A549 (cell line): Measurements from ENCODE around the gene CLDN34. TPM values are rescaled to one million over a fixed set of nuclear protein-coding genes. Genes with fewer than 3 reads are reported as not detected.

Experiments
- ATAC-seq, 2 experiments: fragments of 200-7000 bp in 1 of 2; fragments of >200 bp in 1 of 2; cut with Nextera tagmentation in 1 of 2; cut with Tn5 transposase in 1 of 2; 3 replicates each; pipeline versions ENCODE4 v1.8.0 to v1.9.1; 2018 to 2020; ENCODE audit warnings: mild to moderate bottlenecking in 1 of 2, moderate library complexity in 1 of 2
- CTCF ChIA-PET: fragments of 300-600 bp; sonication (Branson Sonifier 250); formaldehyde crosslinking; extraction: SDS; loops from one replicate; lab custom pipeline; 2021; ENCODE audit warnings: antibody characterized with exemption, inconsistent platforms; lab: Yijun Ruan, JAX
- POLR2A ChIA-PET: fragments of 350-600 bp; formaldehyde crosslinking; extraction: SDS; loops from one replicate; lab custom pipeline; 2021; ENCODE audit warnings: antibody characterized with exemption, inconsistent platforms; lab: Yijun Ruan, JAX
- DNase-seq, 2 experiments: peaks; one replicate each; pipeline versions ENCODE4 v3.0.0 to v3.0.0-alpha.2; 2011 to 2016; ENCODE audit warnings: low read depth in 1 of 2, low spot score in 1 of 2
- FAIRE-seq: peaks from 2 replicates; lab custom pipeline; 2011; peaks lifted over from hg19 to GRCh38; lab: Jason Lieb, UNC
- H3K27ac ChIP-seq, 2 experiments: fragments of >200 bp; sonication (Bioruptor Twin); formaldehyde crosslinking; 3 replicates each; pipeline ENCODE4 v1.5.1; 2016 to 2017
- H3K4me1 ChIP-seq: fragments of >200 bp; sonication (Bioruptor Twin); formaldehyde crosslinking; 3 replicates; pipeline ENCODE4 v1.6.1; 2016
- H3K4me2 ChIP-seq: fragments of >200 bp; sonication (Bioruptor Twin); formaldehyde crosslinking; 3 replicates; pipeline ENCODE4 v1.6.1; 2016
- H3K4me3 ChIP-seq: fragments of >200 bp; sonication (Bioruptor Twin); formaldehyde crosslinking; 3 replicates; pipeline ENCODE4 v1.5.1; 2016
- H3K9me3 ChIP-seq: fragments of >200 bp; sonication (Bioruptor Twin); formaldehyde crosslinking; 3 replicates; pipeline ENCODE4 v1.6.1; 2016
- CEBPB ChIP-seq, 2 experiments: fragments of >200 bp in 1 of 2; sonication (Bioruptor Twin) in 1 of 2; formaldehyde crosslinking in 1 of 2; IDR thresholded peaks; 2 replicates each; pipeline ENCODE4 v1.6.1; 2012 to 2016
- CTCF ChIP-seq: fragments of >200 bp; sonication (Bioruptor Twin); formaldehyde crosslinking; IDR thresholded peaks from 3 replicates; pipeline ENCODE4 v1.5.1; 2016
- E2F6 ChIP-seq: IDR thresholded peaks from 2 replicates; pipeline ENCODE4 v1.6.1; 2012; ENCODE audit warnings: low read depth, borderline replicate concordance
- FOXS1 ChIP-seq: fragments of 250-450 bp; sonication (Bioruptor Pico); IDR thresholded peaks from 2 replicates; pipeline ENCODE4 v1.5.0; 2020; ENCODE audit warnings: mild to moderate bottlenecking, moderate library complexity
- GATA3 ChIP-seq: IDR thresholded peaks from 2 replicates; pipeline ENCODE4 v1.6.1; 2012; ENCODE audit warnings: borderline replicate concordance
- HDAC2 ChIP-seq: fragments of 200-600 bp; sonication (generic); IDR thresholded peaks from 2 replicates; pipeline ENCODE4 v1.6.1; 2016
- HMGXB4 ChIP-seq: fragments of 250-450 bp; sonication (Bioruptor Pico); IDR thresholded peaks from 2 replicates; pipeline ENCODE4 v1.5.0; 2021; ENCODE audit warnings: mild to moderate bottlenecking, moderate library complexity, borderline replicate concordance
- HOXA7 ChIP-seq: fragments of 250-450 bp; sonication (Bioruptor Pico); IDR thresholded peaks from 2 replicates; pipeline ENCODE4 v1.5.0; 2020; ENCODE audit warnings: mild to moderate bottlenecking, moderate library complexity
- HOXB13 ChIP-seq: fragments of 250-450 bp; sonication (Bioruptor Pico); IDR thresholded peaks from 2 replicates; pipeline ENCODE4 v1.5.0; 2020; ENCODE audit warnings: low read depth, mild to moderate bottlenecking, moderate library complexity
- HOXB5 ChIP-seq: fragments of 250-450 bp; sonication (Bioruptor Pico); IDR thresholded peaks from 2 replicates; pipeline ENCODE4 v1.5.0; 2020; ENCODE audit warnings: mild to moderate bottlenecking, moderate library complexity
- JUN ChIP-seq, 2 experiments: fragments of >200 bp; sonication (Bioruptor Twin); formaldehyde crosslinking; IDR thresholded peaks; 2 replicates in 1 of 2; 3 replicates in 1 of 2; pipeline ENCODE4 v1.6.1; 2016 to 2017
- KDM5A ChIP-seq: fragments of 200-600 bp; sonication (generic); IDR thresholded peaks from 2 replicates; pipeline ENCODE4 v1.6.1; 2016; ENCODE audit warnings: antibody characterized with exemption, mild to moderate bottlenecking
- MAX ChIP-seq: IDR thresholded peaks from 2 replicates; pipeline ENCODE4 v1.6.1; 2012
- MYC ChIP-seq: IDR thresholded peaks from 2 replicates; pipeline ENCODE4 v1.6.1; 2012; ENCODE audit warnings: mild to moderate bottlenecking, inconsistent platforms, low read length, improper control_type of control experiment, borderline replicate concordance
- NPAS2 ChIP-seq: fragments of 250-450 bp; sonication (Bioruptor Pico); IDR thresholded peaks from 2 replicates; pipeline ENCODE4 v1.8.0; 2022; ENCODE audit warnings: mild to moderate bottlenecking, moderate library complexity, borderline replicate concordance
- PBX3 ChIP-seq: IDR thresholded peaks from 2 replicates; pipeline ENCODE4 v1.6.1; 2012
- PHF8 ChIP-seq: fragments of 200-600 bp; sonication (generic); IDR thresholded peaks from 2 replicates; pipeline ENCODE4 v1.6.1; 2016; ENCODE audit warnings: low read depth, mild to moderate bottlenecking, antibody characterized with exemption, moderate library complexity, borderline replicate concordance
- POLR2A ChIP-seq: IDR thresholded peaks from 2 replicates; pipeline ENCODE4 v1.6.1; 2012; ENCODE audit warnings: mild to moderate bottlenecking, low read length
- POLR2AphosphoS2 ChIP-seq: conservative IDR thresholded peaks from 2 replicates; pipeline ENCODE4 v1.6.1; 2012; ENCODE audit warnings: low read length, improper control_type of control experiment, inconsistent platforms
- RCOR1 ChIP-seq: fragments of 150-350 bp; IDR thresholded peaks from 2 replicates; pipeline ENCODE4 v1.6.1; 2014; ENCODE audit warnings: antibody characterized with exemption, low read length, low read depth
- REST ChIP-seq: fragments of 200-600 bp; sonication (generic); IDR thresholded peaks from 2 replicates; pipeline ENCODE4 v1.6.1; 2016; ENCODE audit warnings: antibody characterized with exemption, mild to moderate bottlenecking, moderate library complexity
- SMC3 ChIP-seq: fragments of >200 bp; sonication (Bioruptor Twin); formaldehyde crosslinking; IDR thresholded peaks from 3 replicates; pipeline ENCODE4 v1.6.1; 2018; ENCODE audit warnings: inconsistent platforms
- TP53 ChIP-seq: fragments of 250-450 bp; sonication (Bioruptor Pico); IDR thresholded peaks from 2 replicates; pipeline ENCODE4 v1.5.0; 2021; ENCODE audit warnings: mild to moderate bottlenecking, moderate library complexity
- USF2 ChIP-seq: fragments of 450-650 bp; IDR thresholded peaks from 2 replicates; pipeline ENCODE4 v1.6.1; 2014; ENCODE audit warnings: antibody characterized with exemption
- ZC3H11A ChIP-seq: fragments of 450-650 bp; IDR thresholded peaks from 2 replicates; pipeline ENCODE4 v1.6.1; 2014; ENCODE audit warnings: antibody characterized with exemption, mild to moderate bottlenecking
- ZFP36 ChIP-seq: fragments of 450-650 bp; IDR thresholded peaks from 2 replicates; pipeline ENCODE4 v1.6.1; 2014; ENCODE audit warnings: borderline replicate concordance; ENCODE audit not compliant: partially characterized antibody
- WGBS: methylation state at CpG from one replicate; pipeline ENCODE4 v1.1.6; 2017; ENCODE audit errors: missing lambda C conversion rate; 5-methylcytosine and 5-hydroxymethylcytosine counted together
- polyA plus RNA-seq, 4 experiments: library from polyadenylated mRNA; depleted of rRNA in 3 of 4; stranded (reverse); fragments of >200 nt; fragmentation: RNase III in 1 of 4; extraction: RNeasy Plus Mini Kit Qiagen cat#74134 plus additional on column Dnase treatment in 1 of 4; gene quantifications; 2 replicates in 3 of 4; 3 replicates in 1 of 4; pipeline ENCODE4 v1.2.3, GENCODE V29; 2011 to 2017

The CLDN34 gene
- polyA plus RNA-seq, 2 of the 4 experiments (the other 2 are of a cell fraction) = not detected

GRCh38 chrX:10014462-10015354, 47.5 kb downstream of the CLDN34 start:
- Histone ChIP-seq H3K4me2 (peak overlapping the region; percentile 95), H3K27ac (peak overlapping the region; percentile 100), H3K4me3 (peak overlapping the region; percentile 96), H3K4me1 (peaks cover 47% of the 10 kb centered on the region), H3K9me3 (no peaks in the 10 kb centered on the region)
- ChIA-PET POLR2A (interaction anchor here (1.0 to 2.2 kb wide), 3 partner anchors 10 to 11 kb away, joined by 3 to 12 read pairs (median 3); no protein-coding TSS in a partner anchor), CTCF (interaction anchor here (1.0 to 1.3 kb wide), 3 partner anchors 11 to 104 kb away, joined by 3 to 4 read pairs (median 3); no protein-coding TSS in a partner anchor)
- FAIRE-seq (no peak), DNase-seq (peak; percentile 55 to 94), ATAC-seq (peak; percentile 77 to 80)
- 1% methylated on average over 14 of the region's 110 CpGs for WGBS
- TF ChIP-seq HOXB5 (no peak), MYC (peak; percentile 41; the same call in 1 of the 2 replicates), GATA3 (peak; percentile 58), E2F6 (peak; percentile 88), MAX (peak; percentile 86; the same call in 1 of the 2 replicates), PHF8 (peak; percentile 47; the same call in 1 of the 2 replicates), HOXA7 (CRISPR knock-in tag) (no peak), KDM5A (no peak), POLR2A (peak; percentile 25; the same call in 1 of the 2 replicates), USF2 (no peak), HDAC2 (0 out of 2 replicates have a peak, but pooled peaks have one; percentile 22), NPAS2 (no peak), JUN (IDR thresholded peaks at IDR 0.05) (peak; percentile 35 to 80; a peak in 4 of 5 replicates), TP53 (CRISPR knock-in tag) (no peak), ZC3H11A (no peak), POLR2AphosphoS2 (no peak), HMGXB4 (CRISPR knock-in tag) (no peak)

- no CpG with 5 or more reads among the region's 71 CpGs for WGBS
- ChIA-PET CTCF (interaction anchor here (0.8 to 2.6 kb wide), 3 partner anchors 24 to 104 kb away, joined by 3 to 17 read pairs (median 6); no protein-coding TSS in a partner anchor), POLR2A (interaction anchor here (2.2 kb wide), 1 partner anchor 12 kb away, joined by 12 read pairs; no protein-coding TSS in a partner anchor)
- no peak overlapping the region; the same call in 2 of the 3 replicates for H3K4me2 ChIP-seq
- H3K4me1 ChIP-seq = peaks cover 47% of the 10 kb centered on the region
- FAIRE-seq (no peak), DNase-seq (no peak), ATAC-seq (peak in 1 of 2 experiments; percentile 7; a peak in 3 of 6 replicates)
- peak overlapping the region; percentile 100 for H3K27ac ChIP-seq
- no peaks in the 10 kb centered on the region for H3K9me3 ChIP-seq
- no peak for TF ChIP-seq SMC3
- no peak for TF ChIP-seq HOXB13 (CRISPR knock-in tag)
- TF ChIP-seq PBX3 = no peak
- TF ChIP-seq REST = no peak
- no peak for TF ChIP-seq CEBPB (IDR thresholded peaks at IDR 0.05)
- no peak for TF ChIP-seq ZFP36
- no peak for TF ChIP-seq FOXS1 (CRISPR knock-in tag)
- TF ChIP-seq RCOR1 = no peak
- TF ChIP-seq CTCF = no peak
- no peak for TF ChIP-seq NPAS2
- peak overlapping the region; percentile 96 for H3K4me3 ChIP-seq
These were observed 48.2 kb downstream of the CLDN34 start for GRCh38 chrX:10015355-10015722.
